Duodenal mucosa (tissue), 2 donors: ENCODE data around the gene FSIP1.

Experiments
- H3K27ac ChIP-seq: one replicate; pipeline ENCODE4 v1.7.0; 2013; ENCODE audit warnings: low read depth, low read length
- H3K27me3 ChIP-seq, 2 donors: one replicate each; pipeline ENCODE4 v1.7.0; 2013; ENCODE audit warnings: low read length in 2 of 2, control low read depth in 1 of 2; ENCODE audit not compliant: insufficient read depth in 2 of 2, control insufficient read depth in 1 of 2
- H3K36me3 ChIP-seq, 2 donors: one replicate each; pipeline ENCODE4 v1.7.0; 2013; ENCODE audit warnings: low read length in 2 of 2, control low read depth in 1 of 2; ENCODE audit not compliant: insufficient read depth in 2 of 2, control insufficient read depth in 1 of 2
- H3K4me1 ChIP-seq, 2 donors: one replicate each; pipeline ENCODE4 v1.7.0; 2013; ENCODE audit warnings: low read length in 2 of 2, control low read depth in 1 of 2; ENCODE audit not compliant: insufficient read depth in 2 of 2, control insufficient read depth in 1 of 2
- H3K4me3 ChIP-seq, 2 donors: one replicate each; pipeline ENCODE4 v1.7.0; 2013; ENCODE audit warnings: low read length in 2 of 2, low read depth in 1 of 2
- H3K9ac ChIP-seq, 2 donors: one replicate each; pipeline ENCODE4 v1.7.0; 2013; ENCODE audit warnings: low read length in 2 of 2, low read depth in 1 of 2
- H3K9me3 ChIP-seq, 2 donors: one replicate each; pipeline ENCODE4 v1.7.0; 2013; ENCODE audit warnings: low read length in 2 of 2, control low read depth in 1 of 2; ENCODE audit not compliant: control insufficient read depth in 1 of 2

FSIP1 gene

DNA sequence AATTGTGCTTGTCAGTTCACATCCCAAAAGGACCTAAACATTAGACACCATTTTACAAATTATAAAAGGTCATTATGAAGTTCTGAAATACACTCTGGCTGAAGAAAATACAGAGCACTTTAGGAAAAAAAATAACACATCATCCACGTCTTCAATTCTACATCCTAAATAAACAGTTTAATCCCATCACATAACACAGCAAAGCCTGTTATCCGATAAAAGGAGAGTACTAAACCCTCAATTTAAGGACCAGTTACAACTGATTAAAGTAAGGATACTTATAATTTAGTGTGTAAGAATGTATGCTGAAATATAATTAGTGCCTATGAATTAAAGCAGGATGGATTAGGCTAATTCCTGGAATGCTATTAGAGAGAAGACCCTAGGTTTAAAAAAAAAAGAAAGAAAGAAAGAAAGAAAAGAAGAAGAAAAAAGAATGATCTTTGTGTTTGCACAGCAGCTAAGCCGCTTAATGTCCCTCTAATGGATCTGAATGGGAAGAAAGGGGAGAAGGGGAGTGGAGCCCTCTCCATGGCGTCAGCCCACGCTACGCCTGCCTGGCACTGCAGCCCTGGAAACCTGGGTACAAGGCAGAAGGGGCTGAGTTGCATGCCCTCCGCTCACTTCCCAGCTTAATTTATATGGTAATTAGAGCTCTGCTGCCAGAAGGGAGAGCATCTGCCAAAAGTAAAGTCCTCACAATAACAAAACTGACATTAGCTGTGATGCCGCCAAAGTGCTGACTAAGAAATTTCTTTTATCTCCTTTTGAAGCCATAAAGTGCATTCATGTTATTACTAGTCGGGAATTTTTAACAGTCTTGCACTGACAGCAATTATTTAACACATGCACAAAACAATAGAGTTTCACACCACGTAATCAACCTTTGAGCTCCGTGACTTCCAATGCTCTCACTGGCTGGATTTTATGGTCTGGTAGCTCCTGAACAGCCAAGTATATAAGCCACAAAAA lies 90.0 kb downstream of the FSIP1 start:
- Histone ChIP-seq H3K36me3 (no peaks in the 10 kb centered on the region), H3K4me3 (no peak overlapping the region), H3K27ac (no peak overlapping the region), H3K4me1 (peaks cover 0 to 4% of the 10 kb centered on the region in 2 donors), H3K9me3 (no peaks in the 10 kb centered on the region), H3K9ac (no peak overlapping the region), H3K27me3 (peaks cover 0 to 5% of the 10 kb centered on the region in 2 donors)

DNA sequence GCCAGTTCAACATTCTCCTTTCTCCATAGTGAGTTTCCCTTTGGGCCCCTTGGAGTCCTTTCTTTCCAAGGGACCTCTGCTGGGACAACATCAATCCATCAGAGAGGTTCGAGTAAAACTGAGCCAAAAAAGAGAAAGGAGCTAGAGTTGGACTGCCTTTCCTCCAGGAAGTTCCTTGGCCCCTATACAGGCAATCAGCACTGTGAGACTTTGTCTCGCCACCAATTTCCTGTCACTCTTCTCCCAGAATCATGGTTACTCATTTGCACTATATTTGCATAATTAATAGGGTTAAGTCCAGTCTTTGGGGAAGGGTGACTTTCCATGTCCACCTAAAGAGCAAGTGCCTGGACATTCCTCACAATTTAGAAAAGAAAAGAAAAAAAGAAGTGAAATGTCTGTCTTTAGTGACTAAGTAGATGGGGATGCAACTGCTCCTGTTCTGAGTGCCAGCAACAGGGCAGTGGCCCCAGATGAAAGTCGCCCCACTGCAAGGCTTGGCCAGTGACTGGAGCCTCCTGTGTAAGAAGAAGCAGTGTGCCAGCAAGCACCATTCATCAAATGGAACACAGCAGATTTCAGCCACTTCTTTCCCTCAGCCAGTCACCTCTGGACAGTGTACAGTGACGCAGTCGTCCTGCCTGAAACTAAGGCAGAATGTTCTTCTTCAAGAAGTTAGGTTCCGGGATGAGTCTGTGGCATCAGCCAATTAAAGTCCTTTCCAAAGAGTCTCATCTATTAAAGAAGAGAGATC lies 91.6 kb downstream of the FSIP1 start:
- no peak overlapping the region for H3K27ac ChIP-seq
- peaks cover 0 to 5% of the 10 kb centered on the region in 2 donors for H3K27me3 ChIP-seq
- no peak overlapping the region for H3K4me3 ChIP-seq
- H3K36me3 ChIP-seq, result no peaks in the 10 kb centered on the region
- H3K9me3 ChIP-seq, result no peaks in the 10 kb centered on the region
- peaks cover 0 to 4% of the 10 kb centered on the region in 2 donors for H3K4me1 ChIP-seq
- H3K9ac ChIP-seq, result no peak overlapping the region

- no peak overlapping the region for H3K4me3 ChIP-seq
These were observed 94.7 kb downstream of the FSIP1 start for GRCh38 chr15:39687965-39688364.

DNA sequence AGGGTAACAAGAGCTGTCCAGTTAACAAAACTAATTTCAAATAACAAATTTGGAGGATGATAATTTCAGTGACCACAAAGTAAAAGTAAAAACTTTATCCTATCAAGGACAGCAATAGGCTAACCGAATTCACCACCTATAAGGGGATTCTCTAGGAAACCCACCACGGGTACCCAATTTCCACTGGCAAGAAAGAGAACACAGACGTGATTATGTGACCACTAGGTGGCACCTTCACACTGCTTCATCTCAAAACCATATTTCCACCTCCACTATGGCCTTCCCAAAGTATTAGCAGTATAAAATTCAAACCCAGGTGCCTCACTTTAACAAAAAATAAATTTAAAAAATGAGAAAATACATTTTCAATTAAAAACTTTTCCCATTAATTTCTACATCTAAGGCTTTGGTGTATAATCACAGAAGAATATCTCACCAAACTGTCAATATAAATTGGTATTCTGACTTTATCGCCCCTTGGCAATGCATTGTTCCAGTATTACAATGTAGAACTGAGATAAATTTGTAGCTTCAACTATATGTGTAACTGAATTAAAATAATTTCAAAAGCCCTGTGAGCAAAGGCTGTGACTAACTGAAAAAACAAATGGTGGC lies 96.5 kb downstream of the FSIP1 start:
- Histone ChIP-seq H3K4me1 (no peaks in the 10 kb centered on the region), H3K4me3 (no peak overlapping the region), H3K9me3 (no peaks in the 10 kb centered on the region), H3K27me3 (no peaks in the 10 kb centered on the region), H3K27ac (no peak overlapping the region), H3K9ac (no peak overlapping the region), H3K36me3 (no peaks in the 10 kb centered on the region)

More at GRCh38 chr15:39687965-39688364, 94.7 kb downstream of the FSIP1 start:
- no peaks in the 10 kb centered on the region for H3K9me3 ChIP-seq
- H3K36me3 ChIP-seq, result no peaks in the 10 kb centered on the region
- H3K27me3 ChIP-seq, result peaks cover 0 to 5% of the 10 kb centered on the region in 2 donors
- H3K9ac ChIP-seq, result no peak overlapping the region
- H3K27ac ChIP-seq, result no peak overlapping the region
- H3K4me1 ChIP-seq, result no peaks in the 10 kb centered on the region

DNA sequence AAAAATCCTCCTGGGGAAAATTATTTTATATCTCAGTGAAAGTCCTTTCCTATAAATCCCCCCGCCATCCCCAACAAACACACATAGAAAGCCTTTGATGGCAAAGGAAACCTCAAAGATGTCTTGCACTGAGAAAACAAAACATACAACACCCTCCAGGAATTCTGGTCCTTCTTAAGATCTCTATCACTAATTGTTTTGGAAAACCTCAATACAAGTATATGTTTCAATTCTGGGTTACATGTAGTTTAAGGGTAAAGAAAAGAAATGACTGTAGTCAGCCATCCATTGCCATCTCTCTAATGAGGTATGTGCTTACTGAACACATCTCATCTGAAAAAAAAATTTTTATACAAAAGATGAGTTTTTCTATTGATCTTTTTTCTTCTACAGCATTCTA lies 97.3 kb downstream of the FSIP1 start:
- H3K27ac ChIP-seq, result no peak overlapping the region
- H3K27me3 ChIP-seq, result no peaks in the 10 kb centered on the region
- H3K9me3 ChIP-seq, result no peaks in the 10 kb centered on the region
- H3K4me1 ChIP-seq, result no peaks in the 10 kb centered on the region
- no peak overlapping the region for H3K9ac ChIP-seq
- H3K4me3 ChIP-seq, result no peak overlapping the region
- no peaks in the 10 kb centered on the region for H3K36me3 ChIP-seq

GRCh38 chr15:39684233-39684632 lies 98.4 kb downstream of the FSIP1 start:
- Histone ChIP-seq H3K4me3 (no peak overlapping the region), H3K27ac (no peak overlapping the region), H3K9me3 (no peaks in the 10 kb centered on the region), H3K4me1 (no peaks in the 10 kb centered on the region), H3K9ac (no peak overlapping the region), H3K36me3 (no peaks in the 10 kb centered on the region), H3K27me3 (no peaks in the 10 kb centered on the region)

GRCh38 chr15:39682366-39682765 lies 100.3 kb downstream of the FSIP1 start:
- no peak overlapping the region for H3K9ac ChIP-seq
- no peaks in the 10 kb centered on the region for H3K4me1 ChIP-seq
- no peaks in the 10 kb centered on the region for H3K36me3 ChIP-seq
- no peaks in the 10 kb centered on the region for H3K27me3 ChIP-seq
- H3K9me3 ChIP-seq, result no peaks in the 10 kb centered on the region
- no peak overlapping the region for H3K4me3 ChIP-seq
- no peak overlapping the region for H3K27ac ChIP-seq

DNA sequence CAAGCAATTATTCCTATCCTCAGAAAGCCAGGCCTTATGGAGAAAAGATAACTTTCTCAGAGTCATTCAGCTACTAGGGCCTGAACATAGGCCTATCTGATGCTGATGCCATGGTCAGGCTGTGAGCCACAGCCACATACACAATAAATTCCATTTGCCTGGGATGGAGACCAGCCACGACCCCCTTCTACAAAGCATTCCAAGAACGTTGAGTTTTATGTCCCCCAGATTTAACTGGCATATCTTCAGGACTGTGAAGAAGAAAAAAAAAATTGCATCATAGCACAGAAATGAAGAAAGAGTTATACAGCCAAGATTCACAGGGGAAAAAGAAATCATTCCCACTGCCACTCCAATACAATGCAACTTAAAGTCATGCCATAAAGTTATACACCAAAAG lies 101.8 kb downstream of the FSIP1 start:
- H3K9me3 ChIP-seq, result no peaks in the 10 kb centered on the region
- H3K9ac ChIP-seq, result no peak overlapping the region
- H3K36me3 ChIP-seq, result no peaks in the 10 kb centered on the region
- H3K4me1 ChIP-seq, result no peaks in the 10 kb centered on the region
- H3K27ac ChIP-seq, result no peak overlapping the region
- no peak overlapping the region for H3K4me3 ChIP-seq
- H3K27me3 ChIP-seq, result no peaks in the 10 kb centered on the region

DNA sequence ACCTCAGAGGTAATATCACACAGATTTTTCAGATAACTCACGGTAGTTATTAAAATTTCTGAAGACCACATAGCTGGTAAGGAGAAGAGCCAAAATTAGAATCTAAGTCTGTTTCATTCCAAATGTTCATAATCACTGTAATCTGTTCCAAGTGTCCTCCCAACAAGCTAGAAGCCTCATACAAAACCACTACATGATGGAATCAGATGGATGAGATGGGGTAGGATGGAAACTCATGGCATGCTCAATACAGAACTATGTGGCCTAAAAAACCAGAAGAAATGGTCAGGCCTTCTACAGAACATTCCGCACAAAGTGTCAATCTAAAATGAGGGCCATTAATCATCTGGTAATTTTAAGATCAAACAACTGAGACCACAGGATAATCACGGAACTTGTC lies 110.0 kb downstream of the FSIP1 start:
- Histone ChIP-seq H3K9ac (no peak overlapping the region), H3K4me3 (no peak overlapping the region), H3K4me1 (no peaks in the 10 kb centered on the region), H3K9me3 (no peaks in the 10 kb centered on the region), H3K36me3 (no peaks in the 10 kb centered on the region), H3K27me3 (no peaks in the 10 kb centered on the region), H3K27ac (no peak overlapping the region)

GRCh38 chr15:39672184-39672583 lies 110.5 kb downstream of the FSIP1 start:
- Histone ChIP-seq H3K27ac (no peak overlapping the region), H3K9ac (no peak overlapping the region)

More at GRCh38 chr15:39672184-39672583, 110.5 kb downstream of the FSIP1 start:
- Histone ChIP-seq H3K36me3 (no peaks in the 10 kb centered on the region), H3K9me3 (no peaks in the 10 kb centered on the region), H3K4me3 (no peak overlapping the region), H3K4me1 (no peaks in the 10 kb centered on the region), H3K27me3 (no peaks in the 10 kb centered on the region)
